GM12875 (cell line): ENCODE data around the gene DPP9.
"Not testable (repeated sequence)": the region's sequence is repeated elsewhere in the genome, so short reads cannot be mapped to it uniquely, and the experiment has no call there.

Source experiments
- H3K4me3 ChIP-seq: one replicate; pipeline ENCODE4 v1.5.1; 2011; ENCODE audit warnings: low read depth, low read length, control low read depth
- TF ChIP-seq, protein P1 (sequence below): IDR thresholded peaks from 2 replicates; pipeline ENCODE4 v1.5.1; 2011; ENCODE audit warnings: low read depth, mild to moderate bottlenecking, control low read depth, inconsistent platforms, low read length, moderate library complexity, borderline replicate concordance; ENCODE audit not compliant: insufficient read depth

Gene DPP9

GRCh38 chr19:4688587-4688986, 35.1 kb downstream of the DPP9 start:
- no peak overlapping the region for H3K4me3 ChIP-seq
- TF ChIP-seq, protein P1, sequence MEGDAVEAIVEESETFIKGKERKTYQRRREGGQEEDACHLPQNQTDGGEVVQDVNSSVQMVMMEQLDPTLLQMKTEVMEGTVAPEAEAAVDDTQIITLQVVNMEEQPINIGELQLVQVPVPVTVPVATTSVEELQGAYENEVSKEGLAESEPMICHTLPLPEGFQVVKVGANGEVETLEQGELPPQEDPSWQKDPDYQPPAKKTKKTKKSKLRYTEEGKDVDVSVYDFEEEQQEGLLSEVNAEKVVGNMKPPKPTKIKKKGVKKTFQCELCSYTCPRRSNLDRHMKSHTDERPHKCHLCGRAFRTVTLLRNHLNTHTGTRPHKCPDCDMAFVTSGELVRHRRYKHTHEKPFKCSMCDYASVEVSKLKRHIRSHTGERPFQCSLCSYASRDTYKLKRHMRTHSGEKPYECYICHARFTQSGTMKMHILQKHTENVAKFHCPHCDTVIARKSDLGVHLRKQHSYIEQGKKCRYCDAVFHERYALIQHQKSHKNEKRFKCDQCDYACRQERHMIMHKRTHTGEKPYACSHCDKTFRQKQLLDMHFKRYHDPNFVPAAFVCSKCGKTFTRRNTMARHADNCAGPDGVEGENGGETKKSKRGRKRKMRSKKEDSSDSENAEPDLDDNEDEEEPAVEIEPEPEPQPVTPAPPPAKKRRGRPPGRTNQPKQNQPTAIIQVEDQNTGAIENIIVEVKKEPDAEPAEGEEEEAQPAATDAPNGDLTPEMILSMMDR = no peak

DNA sequence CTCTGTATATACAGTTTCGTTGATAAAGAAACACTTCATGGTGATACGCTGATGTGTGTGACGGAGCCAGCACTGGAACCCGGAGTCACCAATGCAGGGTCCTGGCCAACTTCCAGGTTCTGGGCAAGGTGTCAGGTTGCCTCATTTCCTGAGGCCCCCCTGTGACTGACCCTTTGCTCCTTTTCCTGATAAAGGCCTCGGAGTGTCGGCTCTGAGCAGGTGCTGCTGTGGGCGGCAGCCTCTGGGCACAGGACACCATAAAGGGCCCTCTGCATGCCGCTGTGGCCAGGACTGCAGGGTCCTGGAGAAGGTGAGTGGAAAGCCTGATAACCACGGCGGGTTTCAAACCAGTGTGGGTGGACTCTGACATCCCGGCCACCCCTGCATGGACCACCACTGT, 36.2 kb downstream of the DPP9 start:
- TF ChIP-seq, protein P1 = no peak
- H3K4me3 ChIP-seq = no peak overlapping the region

- TF ChIP-seq, protein P1 = no peak
- no peak overlapping the region for H3K4me3 ChIP-seq
These were observed 36.9 kb downstream of the DPP9 start for GRCh38 chr19:4686700-4687099.

- TF ChIP-seq, protein P1 = no peak
- H3K4me3 ChIP-seq = no peak overlapping the region
These were observed 39.1 kb downstream of the DPP9 start for GRCh38 chr19:4684312-4685095.

GRCh38 chr19:4682417-4683200, 41.0 kb downstream of the DPP9 start:
- TF ChIP-seq, protein P1 = no peak
- no peak overlapping the region for H3K4me3 ChIP-seq

GRCh38 chr19:4680021-4680420, 43.6 kb downstream of the DPP9 start:
- not testable (repeated sequence) for H3K4me3 ChIP-seq

DNA sequence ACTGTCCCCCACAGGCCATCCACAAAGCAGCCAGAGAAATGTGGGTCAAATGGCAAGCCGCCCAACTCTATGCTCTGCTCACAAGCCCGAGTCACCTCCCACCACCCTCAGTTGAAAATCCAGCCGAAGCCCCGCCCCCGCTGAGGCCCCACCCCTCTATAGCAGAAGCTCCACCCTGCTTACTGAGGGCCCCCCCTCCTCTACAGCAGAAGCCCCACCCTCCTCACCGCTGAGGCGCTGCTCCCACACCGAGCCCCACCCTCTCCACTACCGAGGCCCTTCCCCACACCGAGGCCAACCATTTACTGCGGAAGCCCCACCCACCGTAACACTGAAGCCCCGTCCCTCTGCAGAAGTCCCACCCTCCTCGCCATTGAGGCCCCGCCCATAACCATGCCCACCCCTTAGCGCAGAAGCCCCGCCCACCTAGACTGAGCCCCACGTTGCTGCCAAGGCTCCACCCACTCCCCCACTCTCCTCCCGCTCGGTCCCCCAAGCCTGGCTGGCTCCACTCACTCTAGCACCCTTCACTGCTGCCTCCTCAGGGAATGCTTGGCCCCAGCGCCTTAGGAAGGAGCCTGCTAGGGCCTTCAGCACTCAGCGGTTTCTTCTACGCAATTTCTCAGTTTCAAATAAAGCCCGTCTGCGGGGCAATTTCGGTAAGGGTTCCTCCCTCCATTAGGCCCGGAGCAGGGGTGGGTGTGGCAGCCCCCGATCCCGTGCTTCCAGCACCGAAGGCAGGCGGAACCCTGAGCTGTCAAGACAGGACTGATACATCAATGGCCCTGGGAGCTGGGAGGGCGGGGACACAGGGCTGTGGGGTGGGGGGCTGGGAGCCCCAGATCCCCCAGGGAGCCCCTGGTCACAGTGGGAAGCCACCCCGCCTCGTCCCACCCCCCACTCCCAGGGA, 44.5 kb downstream of the DPP9 start:
- TF ChIP-seq, protein P1 = no peak
- no peak overlapping the region for H3K4me3 ChIP-seq
